Esophagus muscularis mucosa (tissue), 4 donors: ENCODE data around the gene PJA1.

ENCODE experiments used
- EP300 ChIP-seq: sonication (generic); formaldehyde crosslinking; IDR thresholded peaks from one replicate; pipeline ENCODE4 v1.6.1; 2017; ENCODE audit warnings: antibody characterized with exemption
- POLR2A ChIP-seq: fragments of 450-650 bp; IDR thresholded peaks from one replicate; pipeline ENCODE4 v1.6.1; 2017; ENCODE audit warnings: antibody characterized with exemption, moderate library complexity, mild to moderate bottlenecking, low read depth
- POLR2AphosphoS5 ChIP-seq, 2 donors: sonication (generic); formaldehyde crosslinking; IDR thresholded peaks; one replicate each; pipeline ENCODE4 v1.6.1; 2017; ENCODE audit warnings: antibody characterized with exemption in 2 of 2
- TF ChIP-seq, protein P1 (sequence below), 3 experiments: fragments of 200-600 bp in 2 of 3; fragments of 450-650 bp in 1 of 3; sonication (generic) in 2 of 3; IDR thresholded peaks; one replicate each; pipeline ENCODE4 v1.5.1; 2017 to 2019; ENCODE audit warnings: antibody characterized with exemption in 3 of 3, mild to moderate bottlenecking in 2 of 3, moderate library complexity in 1 of 3

DNA sequence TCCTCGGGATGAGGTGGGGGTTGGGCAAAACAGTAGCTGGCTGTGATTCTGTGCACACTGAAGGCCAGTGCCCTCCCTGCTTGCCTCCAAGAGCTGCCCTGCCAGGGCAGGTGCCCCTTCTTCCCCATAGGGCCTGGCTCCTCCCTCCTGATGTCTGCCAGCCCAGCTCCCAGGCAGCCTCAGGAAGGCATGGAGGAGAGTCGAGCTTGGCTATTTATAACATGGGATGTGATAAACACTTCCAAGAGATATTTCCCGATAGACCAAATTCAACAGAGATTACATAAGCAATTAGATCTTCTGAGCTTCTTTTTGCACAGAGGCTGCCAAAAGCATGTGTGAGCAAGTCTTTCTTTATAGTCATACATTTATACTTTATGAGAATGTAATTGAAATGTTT lies 45.3 kb upstream of the PJA1 start:
- no peak for TF ChIP-seq POLR2A
- TF ChIP-seq, protein P1, sequence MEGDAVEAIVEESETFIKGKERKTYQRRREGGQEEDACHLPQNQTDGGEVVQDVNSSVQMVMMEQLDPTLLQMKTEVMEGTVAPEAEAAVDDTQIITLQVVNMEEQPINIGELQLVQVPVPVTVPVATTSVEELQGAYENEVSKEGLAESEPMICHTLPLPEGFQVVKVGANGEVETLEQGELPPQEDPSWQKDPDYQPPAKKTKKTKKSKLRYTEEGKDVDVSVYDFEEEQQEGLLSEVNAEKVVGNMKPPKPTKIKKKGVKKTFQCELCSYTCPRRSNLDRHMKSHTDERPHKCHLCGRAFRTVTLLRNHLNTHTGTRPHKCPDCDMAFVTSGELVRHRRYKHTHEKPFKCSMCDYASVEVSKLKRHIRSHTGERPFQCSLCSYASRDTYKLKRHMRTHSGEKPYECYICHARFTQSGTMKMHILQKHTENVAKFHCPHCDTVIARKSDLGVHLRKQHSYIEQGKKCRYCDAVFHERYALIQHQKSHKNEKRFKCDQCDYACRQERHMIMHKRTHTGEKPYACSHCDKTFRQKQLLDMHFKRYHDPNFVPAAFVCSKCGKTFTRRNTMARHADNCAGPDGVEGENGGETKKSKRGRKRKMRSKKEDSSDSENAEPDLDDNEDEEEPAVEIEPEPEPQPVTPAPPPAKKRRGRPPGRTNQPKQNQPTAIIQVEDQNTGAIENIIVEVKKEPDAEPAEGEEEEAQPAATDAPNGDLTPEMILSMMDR (IDR thresholded peaks at IDR 0.05) = no peak
- no peak for TF ChIP-seq POLR2AphosphoS5 (IDR thresholded peaks at IDR 0.05)
- TF ChIP-seq EP300 = no peak
